GM19043 (cell line): ENCODE measurements around the gene ATP5MC2.
A peak's percentile ranks its signal among the peaks of the same experiment; 100 is the strongest.
"Not testable (repeated sequence)": the region's sequence is repeated elsewhere in the genome, so short reads cannot be mapped to it uniquely, and the experiment has no call there.

Source experiments
- ATAC-seq: cut with Tn5 transposase; IDR thresholded peaks from one replicate; pipeline ENCODE4 v1.9.1; 2021; ENCODE audit warnings: low read depth; ENCODE audit not compliant: unreplicated experiment

ATP5MC2 gene

GRCh38 chr12:53675701-53676607 lies at the start of gene ATP5MC2:
Gene ATP5MC2, minus strand, starts transcription at chr12:53676083. Its CDS starts 3,469 bp downstream, at chr12:53672614.
- ATAC-seq = peak; percentile 91

GRCh38 chr12:53722450-53723041 lies 46.7 kb upstream of the ATP5MC2 start:
- no peak for ATAC-seq

- ATAC-seq = no peak
These were observed 45.1 kb upstream of the ATP5MC2 start for GRCh38 chr12:53720946-53721345.

GRCh38 chr12:53719649-53720048 lies 43.8 kb upstream of the ATP5MC2 start:
- ATAC-seq = no peak

GRCh38 chr12:53718567-53718966 lies 42.7 kb upstream of the ATP5MC2 start:
- not testable (repeated sequence) for ATAC-seq

GRCh38 chr12:53717319-53717718 lies 41.4 kb upstream of the ATP5MC2 start:
- no peak for ATAC-seq

GRCh38 chr12:53714004-53714403 lies 38.1 kb upstream of the ATP5MC2 start:
- no peak for ATAC-seq

- ATAC-seq = no peak
These were observed 37.6 kb upstream of the ATP5MC2 start for GRCh38 chr12:53713516-53713915.

GRCh38 chr12:53712059-53712643 lies 36.3 kb upstream of the ATP5MC2 start:
- no peak for ATAC-seq

- no peak for ATAC-seq
These were observed 34.2 kb upstream of the ATP5MC2 start for GRCh38 chr12:53710091-53710490.

GRCh38 chr12:53709671-53710070 lies 33.8 kb upstream of the ATP5MC2 start:
- ATAC-seq = no peak

GRCh38 chr12:53706080-53706479 lies 30.2 kb upstream of the ATP5MC2 start:
- no peak for ATAC-seq

GRCh38 chr12:53703756-53704155 lies 27.9 kb upstream of the ATP5MC2 start:
- no peak for ATAC-seq

- ATAC-seq = peak; percentile 55
These were observed 25.8 kb upstream of the ATP5MC2 start for GRCh38 chr12:53701518-53702264.

- no peak for ATAC-seq
These were observed 24.7 kb upstream of the ATP5MC2 start for GRCh38 chr12:53700567-53700966.

- ATAC-seq = no peak
These were observed 23.8 kb upstream of the ATP5MC2 start for GRCh38 chr12:53699678-53700025.

- no peak for ATAC-seq
These were observed 23.2 kb upstream of the ATP5MC2 start for GRCh38 chr12:53698948-53699677.

- ATAC-seq = no peak
These were observed 20.9 kb upstream of the ATP5MC2 start for GRCh38 chr12:53696655-53697331.

- no peak for ATAC-seq
These were observed 20.4 kb upstream of the ATP5MC2 start for GRCh38 chr12:53696285-53696654.
